Measurements from ENCODE around the gene MAP3K5.
"Not testable (repeated sequence)": the region's sequence is repeated elsewhere in the genome, so short reads cannot be mapped to it uniquely, and the experiment has no call there.

MAP3K5 gene

DNA sequence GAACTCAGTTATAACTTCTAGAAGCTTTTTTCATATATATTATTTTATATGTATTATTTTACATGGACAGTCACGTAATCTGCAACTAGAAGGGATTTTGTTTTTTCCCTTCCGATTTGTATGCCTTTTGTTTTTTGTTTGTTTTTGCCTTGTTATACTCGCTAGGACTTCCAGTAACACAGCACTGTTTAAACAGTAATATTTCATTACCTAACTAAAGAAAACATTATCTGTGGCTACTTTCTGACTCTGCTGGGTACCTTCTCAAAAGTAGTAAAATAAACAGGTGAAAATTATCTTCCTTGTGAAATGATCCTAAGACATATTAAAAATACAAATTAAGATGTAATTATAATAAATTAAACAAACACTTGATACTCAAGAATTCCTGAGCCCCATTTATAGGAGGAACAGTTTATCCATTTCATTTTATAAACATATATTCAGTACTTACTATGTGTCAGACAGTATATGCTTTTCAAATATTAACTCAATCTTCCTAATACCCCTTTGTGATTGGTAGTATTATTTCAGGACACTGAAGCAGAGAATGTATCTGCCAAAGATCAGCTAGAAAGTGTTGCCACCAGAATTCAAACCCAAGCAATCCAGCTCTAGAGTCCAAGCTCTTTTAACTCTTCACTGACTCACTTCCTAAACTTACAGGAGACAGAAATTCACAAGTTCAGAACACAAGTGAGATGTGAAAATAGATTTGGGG lies 65.3 kb downstream of the MAP3K5 start:
- DNase-seq (ENCODE audit: low read depth in 2 of 2, low spot score in 1 of 2) = no peak

DNA sequence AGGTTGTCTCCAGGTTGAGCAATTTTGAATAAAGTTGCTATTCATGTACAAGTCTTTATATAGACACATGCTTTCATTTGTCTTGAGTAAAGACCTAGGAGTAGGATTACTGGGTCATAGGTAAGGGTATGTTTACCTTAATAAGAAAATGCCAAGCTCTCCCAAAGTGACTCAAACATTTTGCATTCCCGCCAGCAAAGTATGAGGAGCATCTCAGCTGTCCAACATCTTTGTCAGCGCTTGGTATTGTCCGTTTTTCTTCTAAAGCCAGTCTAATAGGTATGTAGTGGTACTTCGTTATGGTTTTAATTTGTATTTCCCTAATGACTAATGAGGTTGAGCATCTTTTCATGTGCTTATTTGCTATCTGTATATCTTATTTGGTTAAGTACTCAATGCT lies 67.2 kb downstream of the MAP3K5 start:
- DNase-seq (ENCODE audit: low read depth in 2 of 2, low spot score in 1 of 2) = no peak

GRCh38 chr6:136723780-136724179 lies 68.5 kb downstream of the MAP3K5 start:
- DNase-seq (ENCODE audit: low read depth in 2 of 2, low spot score in 1 of 2) = peak; percentile 24 to 46

- no peak for DNase-seq (ENCODE audit: low read depth in 2 of 2, low spot score in 1 of 2)
Measured at GRCh38 chr6:136721467-136721866, 70.8 kb downstream of the MAP3K5 start.

DNA sequence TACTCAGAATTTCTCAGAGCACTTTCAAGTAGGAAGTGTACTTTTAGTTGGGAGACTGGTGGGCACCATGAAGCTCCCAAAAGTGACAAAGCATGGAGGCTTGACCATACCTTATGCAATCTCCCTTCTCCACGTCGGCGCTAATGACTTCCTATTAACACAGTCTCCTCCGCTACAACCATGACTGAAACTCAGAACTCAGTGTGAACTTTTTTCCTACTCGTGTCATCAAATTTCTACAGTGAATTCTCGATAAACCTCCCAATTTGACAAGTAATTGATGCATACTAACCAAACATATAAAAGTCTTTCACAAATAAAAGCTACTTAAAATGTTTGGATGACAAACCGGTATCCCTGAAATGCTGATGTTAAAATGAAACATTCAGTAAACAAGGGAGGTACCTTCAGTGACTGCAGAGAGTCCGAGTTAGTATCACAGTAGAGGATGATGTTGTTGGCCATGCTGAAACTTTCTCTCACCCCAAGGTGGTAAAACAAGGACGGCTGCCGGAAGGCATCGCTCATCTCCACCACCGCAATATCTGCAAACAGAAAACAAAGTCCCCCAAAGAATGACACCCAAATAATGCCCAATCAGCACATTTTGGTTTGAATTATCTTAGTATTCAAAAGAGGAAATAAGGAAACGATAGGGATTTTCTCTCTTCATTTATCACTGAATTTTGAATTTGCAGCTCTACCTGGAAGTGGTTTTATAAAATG lies 72.1 kb downstream of the MAP3K5 start:
- no peak for DNase-seq (ENCODE audit: low read depth in 2 of 2, low spot score in 1 of 2)

DNA sequence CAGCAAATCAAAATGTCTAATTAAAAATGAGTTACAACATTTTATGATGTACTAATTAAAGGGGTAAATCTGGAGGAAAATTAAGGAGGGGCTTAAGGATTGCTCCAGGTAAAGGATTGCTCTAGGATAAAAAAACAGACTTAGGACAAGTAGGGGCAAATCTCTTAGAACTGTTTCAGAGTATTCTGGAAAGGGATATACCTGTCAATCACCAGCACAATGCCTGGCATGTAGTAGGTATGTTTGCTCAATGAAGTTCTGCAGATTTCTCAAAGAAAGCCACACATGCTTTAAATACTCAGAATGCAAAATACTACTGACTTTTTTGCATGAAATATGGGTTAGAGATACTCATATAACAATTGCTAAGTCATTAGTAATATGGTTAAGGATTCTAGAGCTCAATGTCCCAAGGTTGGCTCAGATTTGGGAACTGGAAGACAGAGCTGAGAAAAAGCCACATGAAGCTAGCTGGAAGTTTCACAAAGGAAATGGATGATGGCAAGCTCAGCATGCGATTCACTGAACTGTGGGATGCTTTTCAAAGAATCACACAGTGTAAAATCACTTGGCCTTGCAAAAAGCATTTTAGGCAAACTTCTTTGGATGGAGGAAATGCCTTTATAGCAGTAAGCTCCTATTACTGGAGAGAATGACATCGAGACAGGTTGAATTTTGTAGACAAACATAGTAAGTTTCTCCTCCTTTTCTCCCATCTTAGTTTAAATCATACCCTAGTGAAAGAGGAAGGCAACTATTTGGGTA lies 72.8 kb downstream of the MAP3K5 start:
- no peak for DNase-seq (ENCODE audit: low read depth in 2 of 2, low spot score in 1 of 2)

DNA sequence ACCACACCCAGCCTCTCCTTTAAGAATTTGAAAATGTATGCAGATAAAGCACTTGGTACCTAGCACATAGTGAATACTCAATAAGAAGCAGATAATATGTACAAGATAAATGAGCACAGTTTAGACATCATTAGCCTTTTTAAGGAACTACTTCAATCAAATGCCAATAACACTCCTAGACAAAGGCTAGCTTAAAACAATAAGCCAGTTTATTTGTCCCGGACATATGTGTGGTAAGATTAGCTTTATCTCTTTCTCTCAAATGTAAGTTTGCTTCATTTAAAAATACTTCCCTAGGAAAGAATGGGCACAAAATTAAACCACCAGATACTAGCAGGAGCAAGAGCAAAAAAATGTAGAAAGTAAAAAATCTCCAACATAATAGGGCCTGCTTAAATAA lies 73.8 kb downstream of the MAP3K5 start:
- no peak for DNase-seq (ENCODE audit: low read depth in 2 of 2, low spot score in 1 of 2)

GRCh38 chr6:136717716-136717990 lies 74.6 kb downstream of the MAP3K5 start:
- DNase-seq (ENCODE audit: low read depth in 2 of 2, low spot score in 1 of 2) = no peak

- no peak for DNase-seq (ENCODE audit: low read depth in 2 of 2, low spot score in 1 of 2)
Measured at GRCh38 chr6:136716917-136717715, 75.2 kb downstream of the MAP3K5 start.

GRCh38 chr6:136712642-136713041 lies 79.6 kb downstream of the MAP3K5 start:
- not testable (repeated sequence) for DNase-seq (ENCODE audit: low read depth in 2 of 2, low spot score in 1 of 2)

DNA sequence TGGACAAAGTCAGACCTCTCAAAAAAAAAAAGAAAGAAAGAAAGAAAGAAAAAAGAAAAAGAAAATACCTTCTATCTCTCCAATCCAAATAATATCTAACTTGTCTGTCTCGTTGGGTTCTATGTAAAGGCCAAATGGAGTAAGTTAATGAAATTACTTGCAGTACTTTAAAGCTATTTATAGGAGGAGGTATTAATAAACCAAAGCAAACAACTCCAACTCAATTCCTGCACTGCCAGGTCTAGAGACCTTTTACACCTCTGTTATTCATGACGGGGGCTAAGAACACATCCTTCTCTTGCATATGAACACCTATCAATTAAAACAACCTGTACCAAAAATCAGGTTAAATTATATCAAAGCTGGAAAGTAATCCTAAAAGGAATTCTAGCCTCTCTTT lies 80.6 kb downstream of the MAP3K5 start:
- no peak for DNase-seq (ENCODE audit: low read depth in 2 of 2, low spot score in 1 of 2)

DNA sequence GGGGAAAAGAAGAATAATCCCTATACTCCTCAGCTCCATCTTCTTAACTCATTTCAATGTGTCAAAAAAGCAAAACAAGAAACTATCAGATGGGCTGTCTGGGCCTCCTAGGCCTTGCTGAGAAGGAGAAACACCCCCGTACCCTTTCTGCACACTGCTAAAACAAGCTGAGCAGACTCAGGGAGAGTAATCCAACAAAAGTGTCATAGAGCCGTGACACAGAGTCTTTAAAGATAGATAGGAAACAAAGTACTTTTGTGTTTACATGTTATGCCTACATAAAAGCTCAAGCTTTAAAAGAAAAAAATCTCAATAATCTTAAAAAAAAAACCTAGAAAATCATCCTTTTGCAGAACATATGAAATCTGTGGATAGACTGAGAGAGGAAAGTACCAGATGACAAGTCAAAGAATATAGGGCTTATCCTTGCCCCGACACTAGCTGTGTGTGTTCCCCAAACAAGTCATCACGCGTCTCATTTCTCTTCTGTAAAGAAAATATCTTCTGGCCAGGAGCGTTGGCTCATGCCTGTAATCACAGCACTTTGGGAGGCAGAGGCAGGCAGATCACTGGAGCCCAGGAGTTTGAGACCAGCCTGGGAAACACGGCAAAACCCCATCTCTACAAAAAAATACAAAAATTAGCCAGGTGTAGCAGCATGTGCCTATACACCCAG lies 81.3 kb downstream of the MAP3K5 start:
- DNase-seq (ENCODE audit: low read depth in 2 of 2, low spot score in 1 of 2) = no peak

- no peak for DNase-seq (ENCODE audit: low read depth in 2 of 2, low spot score in 1 of 2)
Measured at GRCh38 chr6:136709429-136709828, 82.8 kb downstream of the MAP3K5 start.

GRCh38 chr6:136706430-136706829 lies 85.8 kb downstream of the MAP3K5 start:
- DNase-seq (ENCODE audit: low read depth in 2 of 2, low spot score in 1 of 2) = no peak

- DNase-seq (ENCODE audit: low read depth in 2 of 2, low spot score in 1 of 2) = no peak
Measured at GRCh38 chr6:136703331-136703865, 88.9 kb downstream of the MAP3K5 start.

GRCh38 chr6:136701045-136701444 lies 91.2 kb downstream of the MAP3K5 start:
- DNase-seq (ENCODE audit: low read depth in 2 of 2, low spot score in 1 of 2) = no peak

DNA sequence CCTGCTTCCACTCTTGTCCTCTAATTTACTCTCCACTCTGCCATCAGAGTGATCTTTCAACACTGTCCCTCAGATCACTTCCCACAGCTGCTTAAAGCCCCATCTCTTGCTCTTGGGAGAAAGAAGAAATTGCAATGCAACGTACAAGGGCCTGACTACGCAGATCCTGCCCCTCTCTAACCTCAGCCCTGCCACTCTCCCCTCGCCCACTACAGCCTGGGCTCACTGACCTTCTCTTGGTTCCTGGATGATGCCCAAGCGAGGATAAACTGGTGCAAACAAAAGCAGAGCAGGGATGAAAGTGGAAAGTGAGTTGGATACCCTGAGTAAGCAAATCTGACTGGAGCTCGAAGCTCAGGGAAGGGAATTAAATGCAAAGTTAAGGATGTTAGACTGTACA lies 92.9 kb downstream of the MAP3K5 start:
- no peak for DNase-seq (ENCODE audit: low read depth in 2 of 2, low spot score in 1 of 2)

GRCh38 chr6:136696783-136697364 lies 95.4 kb downstream of the MAP3K5 start:
- DNase-seq (ENCODE audit: low read depth in 2 of 2, low spot score in 1 of 2) = no peak

GRCh38 chr6:136696238-136696637 lies 96.0 kb downstream of the MAP3K5 start:
- no peak for DNase-seq (ENCODE audit: low read depth in 2 of 2, low spot score in 1 of 2)

DNA sequence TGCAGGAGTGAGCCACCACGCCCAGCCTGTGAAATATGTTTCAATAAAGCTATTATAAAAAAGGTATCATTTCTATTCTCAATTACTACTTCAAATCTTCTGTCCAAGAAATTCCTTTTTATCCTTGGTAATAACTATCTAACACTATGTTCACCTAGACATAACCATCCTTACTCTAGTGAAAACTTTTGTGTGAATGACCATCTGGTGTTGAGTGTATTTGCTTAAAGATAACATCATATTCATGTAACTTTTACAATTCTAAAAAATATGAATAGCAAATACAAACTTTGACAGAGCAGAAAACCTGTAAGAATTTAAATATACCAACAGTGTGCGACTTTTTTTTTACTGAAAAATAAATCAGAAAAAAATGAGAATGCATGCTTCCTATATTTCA lies 96.9 kb downstream of the MAP3K5 start:
- no peak for DNase-seq (ENCODE audit: low read depth in 2 of 2, low spot score in 1 of 2)
